Ramos (cell line): ENCODE results near the gene PARD6G.
"Not testable (repeated sequence)": the region's sequence is repeated elsewhere in the genome, so short reads cannot be mapped to it uniquely, and the experiment has no call there.

Experiments
- in situ Hi-C: fragments of 300-500 bp; cut with MboI; formaldehyde crosslinking; loops from one replicate; pipeline ENCODE4 v1.14.3; 2022; ENCODE audit warnings: low sequenced_read_pairs; ENCODE audit not compliant: unreplicated experiment

Gene PARD6G

DNA sequence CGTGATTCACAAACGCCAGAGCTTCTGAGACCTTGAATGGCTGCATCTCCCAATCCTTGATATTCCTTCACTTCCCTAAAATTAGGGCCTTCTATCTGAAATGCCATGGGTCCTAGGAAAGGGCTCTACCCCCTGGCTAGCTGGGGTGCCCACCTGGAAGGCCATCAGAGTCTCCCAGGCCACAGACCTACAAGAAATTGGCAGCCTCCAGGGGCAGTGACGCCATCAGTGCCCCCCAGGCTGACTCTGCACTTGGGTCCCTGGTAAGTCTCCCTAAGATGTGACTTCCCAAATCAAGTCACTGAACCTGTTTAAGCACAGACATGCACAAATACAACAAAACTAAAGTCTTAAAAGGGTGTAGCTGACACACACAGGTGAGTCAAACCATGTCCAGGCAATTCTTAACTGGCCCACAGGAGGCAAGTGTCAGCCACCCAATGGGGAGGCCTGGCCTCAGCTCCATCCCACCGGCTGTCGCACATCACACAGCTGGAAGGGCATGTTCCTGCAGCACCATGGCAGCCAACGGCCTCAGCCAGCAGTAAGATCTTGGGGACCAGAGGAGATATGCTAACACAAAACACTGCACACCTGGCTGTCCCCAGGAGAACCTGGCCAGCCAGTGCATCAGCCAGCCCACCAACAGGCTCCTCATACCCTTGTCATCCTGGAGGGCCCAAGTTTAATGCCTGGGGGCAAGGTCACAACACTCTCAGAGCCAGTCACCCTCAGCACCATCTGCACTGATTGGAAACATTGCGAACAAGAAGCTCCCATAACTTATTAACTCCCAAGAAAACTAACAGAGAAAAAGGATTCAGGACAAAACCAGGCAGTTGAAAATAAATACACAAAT, 5.2 kb downstream of the PARD6G start:
- in situ Hi-C loops: no loop called here

- in situ Hi-C loops: no loop called here
Measured at GRCh38 chr18:80239830-80240229, 7.5 kb downstream of the PARD6G start.

DNA sequence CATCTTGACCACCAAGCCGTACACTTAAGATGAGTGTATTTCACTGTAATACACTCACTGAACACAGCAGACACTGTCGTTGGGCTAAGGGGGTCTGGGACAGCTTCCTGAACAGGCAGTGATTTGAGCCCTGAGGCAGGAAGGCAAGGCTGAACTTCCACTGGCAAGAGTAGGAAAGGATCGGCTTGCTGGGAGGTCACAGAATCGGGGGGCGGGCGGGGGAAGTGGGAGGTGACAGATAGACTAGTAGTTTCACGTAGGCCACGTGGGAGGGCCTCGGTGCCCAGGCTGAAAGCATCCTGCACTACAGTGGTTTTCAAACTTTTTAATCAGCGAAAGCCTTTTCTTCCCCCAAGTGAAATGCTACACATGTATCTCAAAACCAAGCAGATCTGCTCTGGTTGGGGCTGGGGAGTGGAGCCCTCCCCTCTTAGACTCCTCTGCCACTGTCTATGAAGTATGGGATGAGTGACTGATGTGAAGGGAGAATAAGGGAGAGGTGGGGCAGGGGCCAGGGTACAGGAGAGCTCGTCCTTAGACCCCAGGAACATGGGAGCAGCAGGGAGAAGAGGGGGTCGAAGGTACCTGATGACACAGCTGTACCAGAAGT, 8.6 kb downstream of the PARD6G start:
- in situ Hi-C loops: no loop called here

DNA sequence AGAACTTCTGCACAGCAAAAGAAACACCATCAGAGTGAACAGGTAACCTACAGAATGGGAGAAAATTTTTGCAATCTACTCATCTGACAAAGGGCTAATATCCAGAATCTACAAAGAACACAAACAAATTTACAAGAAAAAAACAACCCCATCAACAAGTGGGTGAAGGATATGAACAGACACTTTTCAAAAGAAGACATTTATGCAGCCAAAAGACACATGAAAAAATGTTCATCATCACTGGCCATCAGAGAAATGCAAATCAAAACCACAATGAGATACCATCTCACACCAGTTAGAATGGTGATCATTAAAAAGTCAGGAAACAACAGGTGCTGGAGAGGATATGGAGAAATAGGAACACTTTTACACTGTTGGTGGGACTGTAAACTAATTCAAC, 9.8 kb downstream of the PARD6G start:
- in situ Hi-C loops: not testable (repeated sequence)

DNA sequence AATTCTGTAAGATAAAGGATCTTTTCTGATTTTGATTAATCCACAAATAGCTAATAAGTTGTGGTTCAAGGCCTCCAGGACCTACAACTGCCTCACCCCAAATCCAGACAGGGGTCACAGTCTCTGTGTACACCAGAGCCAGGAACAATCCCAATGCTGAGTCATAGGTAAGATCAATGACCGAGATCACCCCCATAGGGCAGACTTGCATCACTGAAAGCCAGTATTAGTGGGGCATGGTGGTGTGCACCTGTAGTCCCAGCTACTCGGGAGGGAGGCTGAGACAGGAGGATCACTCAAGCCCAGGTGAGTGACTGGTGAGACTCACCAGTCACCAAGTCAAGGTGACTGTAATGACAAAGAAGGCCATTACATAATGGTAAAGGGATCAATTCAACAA, 12.9 kb downstream of the PARD6G start:
- in situ Hi-C loops: no loop called here

DNA sequence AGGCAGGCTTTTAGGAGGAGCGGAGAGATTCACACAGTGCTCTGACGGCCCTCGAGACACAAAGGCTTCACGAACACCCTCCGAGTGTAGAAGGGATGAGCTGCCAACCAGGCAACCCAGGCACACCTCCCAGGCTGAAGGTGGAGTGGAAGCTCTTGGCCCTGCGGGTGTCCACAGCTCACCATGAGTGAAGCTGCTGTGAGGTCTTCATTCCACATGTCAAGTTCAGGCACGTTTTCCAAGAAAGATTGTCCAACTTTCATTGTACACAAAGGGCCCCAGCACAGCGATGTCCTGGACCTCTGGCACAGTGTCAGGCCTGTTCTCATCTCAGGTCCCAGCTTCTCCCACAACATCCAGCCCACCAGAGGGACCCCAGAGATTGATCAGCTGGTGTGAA, 13.4 kb downstream of the PARD6G start:
- in situ Hi-C loops: no loop called here

DNA sequence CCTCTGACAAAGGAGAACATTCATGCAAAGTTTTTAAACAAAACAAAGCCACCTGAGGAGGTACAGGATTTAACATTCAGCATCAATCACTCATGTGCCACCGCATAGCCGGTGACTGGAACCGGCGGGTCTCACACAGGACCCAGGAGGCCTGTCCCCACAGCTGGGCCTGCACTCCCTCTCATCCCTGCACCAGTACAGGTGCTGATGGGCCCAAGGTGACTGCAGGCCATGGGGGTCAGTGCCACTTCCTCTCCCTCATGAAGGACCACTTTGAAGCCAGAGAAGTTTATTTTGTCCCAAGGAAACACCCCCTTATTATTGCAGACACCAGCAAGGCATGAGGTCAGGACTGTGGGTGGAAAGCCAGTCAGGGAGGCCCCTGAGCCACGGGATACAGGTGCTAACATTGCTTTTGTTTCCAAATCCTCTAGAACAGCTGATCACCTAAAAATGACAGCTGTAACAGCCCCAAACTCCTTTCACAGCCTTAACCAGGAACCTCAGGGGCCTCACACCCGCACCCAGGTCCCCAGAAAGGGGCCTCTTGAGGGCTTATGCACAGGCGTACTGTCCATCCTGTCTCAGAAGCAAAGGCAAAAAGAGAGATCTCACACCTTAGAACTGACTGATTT, 14.0 kb downstream of the PARD6G start:
- in situ Hi-C loops: no loop called here

DNA sequence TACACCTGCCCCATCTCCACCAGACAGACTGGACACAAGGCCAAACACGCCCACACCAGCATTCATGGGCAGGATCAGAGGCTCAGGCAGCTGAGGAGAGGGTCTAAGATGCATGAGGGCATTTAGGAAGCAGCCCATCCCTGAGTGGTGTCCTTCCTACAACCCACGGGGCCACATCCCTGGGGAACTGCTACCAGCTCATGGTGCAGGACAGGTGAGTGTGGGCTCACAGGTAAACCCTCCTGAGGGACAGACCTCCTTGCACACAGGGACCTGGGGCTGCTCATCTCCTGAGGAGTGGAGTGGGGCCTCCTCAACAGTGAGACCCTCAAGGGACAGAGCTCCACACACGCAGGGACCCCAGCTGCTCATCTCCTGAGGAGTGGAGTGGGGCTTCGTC, 14.6 kb downstream of the PARD6G start:
- in situ Hi-C loops: no loop called here

DNA sequence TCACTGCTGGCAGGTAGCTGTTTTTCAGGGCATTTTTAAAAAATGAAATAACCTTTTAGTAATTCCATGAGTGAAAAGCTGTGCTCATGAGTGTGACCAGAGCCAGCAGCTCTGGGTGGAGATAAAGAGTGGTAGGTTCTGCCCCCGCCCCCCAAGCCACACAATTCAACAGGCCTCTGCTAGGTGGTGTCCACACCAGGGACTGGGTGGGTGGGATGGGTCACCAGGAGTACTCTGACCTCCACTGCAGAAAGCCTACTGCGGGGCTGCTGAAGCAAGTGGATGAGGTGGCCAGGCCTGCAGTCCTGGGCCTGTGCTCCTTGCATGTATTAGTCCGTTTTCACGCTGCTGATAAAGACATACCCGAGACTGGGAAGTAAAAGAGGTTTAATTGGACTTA, 15.3 kb downstream of the PARD6G start:
- in situ Hi-C loops: no loop called here

GRCh38 chr18:80231616-80232015, 15.7 kb downstream of the PARD6G start:
- in situ Hi-C loops: no loop called here

DNA sequence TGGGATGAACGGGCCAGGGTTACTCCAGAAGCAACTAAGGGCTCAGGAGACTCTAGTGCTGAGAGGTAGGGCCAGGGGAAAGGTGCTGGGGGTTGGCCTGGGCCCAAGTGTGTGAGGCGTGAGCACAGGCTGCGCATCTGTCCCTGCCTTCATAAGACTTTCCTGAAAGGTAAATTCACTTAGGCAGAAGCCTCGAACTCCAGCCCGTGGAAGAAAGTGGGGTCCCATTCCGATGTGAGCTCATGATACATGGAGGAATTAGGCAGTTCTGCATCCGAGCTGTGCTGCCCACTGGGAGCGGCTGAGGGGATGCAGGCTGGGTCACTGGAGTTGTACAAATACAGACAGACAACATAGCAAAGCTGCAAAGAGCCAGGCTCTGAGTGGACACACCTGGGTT, 16.2 kb downstream of the PARD6G start:
- in situ Hi-C loops: no loop called here

GRCh38 chr18:80229766-80230745, 17.3 kb downstream of the PARD6G start:
- in situ Hi-C loops: no loop called here

DNA sequence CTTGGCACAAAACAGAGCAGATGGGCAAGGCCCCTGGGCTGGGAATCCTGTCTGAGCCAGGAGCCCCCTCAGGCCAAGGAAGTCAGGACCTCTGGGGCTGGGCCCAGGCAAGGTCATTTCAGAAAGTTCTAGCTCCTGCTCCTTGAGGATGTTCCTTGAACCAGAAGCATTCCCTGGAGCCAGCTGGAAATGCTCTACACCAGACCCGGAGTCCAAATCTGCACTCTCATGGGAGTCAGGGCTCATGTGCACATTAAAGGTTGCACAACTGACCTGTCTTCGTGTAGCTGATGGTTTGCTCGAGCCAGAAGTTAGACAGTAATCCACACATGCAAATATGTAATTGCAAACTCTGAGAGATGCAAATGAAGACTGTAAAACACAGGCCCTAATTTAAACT, 18.0 kb downstream of the PARD6G start:
- in situ Hi-C loops: no loop called here

- in situ Hi-C loops: no loop called here
Measured at GRCh38 chr18:80228051-80228848, 19.1 kb downstream of the PARD6G start.

GRCh38 chr18:80227472-80227871, 19.8 kb downstream of the PARD6G start:
- in situ Hi-C loops: no loop called here

DNA sequence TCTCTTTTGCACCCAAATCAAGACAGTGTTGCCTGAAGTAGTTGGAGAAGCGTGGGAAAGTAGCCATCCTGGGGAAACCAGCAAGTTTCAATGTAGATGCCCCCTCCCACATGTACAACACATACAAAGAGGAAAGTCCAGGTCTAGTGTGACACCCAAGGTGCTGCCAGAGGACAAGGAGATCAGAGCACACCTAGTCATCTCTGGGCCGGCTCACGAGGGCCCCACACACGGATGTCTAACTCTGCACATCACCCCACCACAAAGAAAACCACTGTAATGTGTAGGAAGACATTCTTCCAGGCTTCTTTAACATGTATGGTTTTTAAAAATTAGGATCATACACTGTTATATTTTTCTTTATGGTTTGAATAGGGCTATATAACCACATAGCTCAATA, 21.6 kb downstream of the PARD6G start:
- in situ Hi-C loops: no loop called here

DNA sequence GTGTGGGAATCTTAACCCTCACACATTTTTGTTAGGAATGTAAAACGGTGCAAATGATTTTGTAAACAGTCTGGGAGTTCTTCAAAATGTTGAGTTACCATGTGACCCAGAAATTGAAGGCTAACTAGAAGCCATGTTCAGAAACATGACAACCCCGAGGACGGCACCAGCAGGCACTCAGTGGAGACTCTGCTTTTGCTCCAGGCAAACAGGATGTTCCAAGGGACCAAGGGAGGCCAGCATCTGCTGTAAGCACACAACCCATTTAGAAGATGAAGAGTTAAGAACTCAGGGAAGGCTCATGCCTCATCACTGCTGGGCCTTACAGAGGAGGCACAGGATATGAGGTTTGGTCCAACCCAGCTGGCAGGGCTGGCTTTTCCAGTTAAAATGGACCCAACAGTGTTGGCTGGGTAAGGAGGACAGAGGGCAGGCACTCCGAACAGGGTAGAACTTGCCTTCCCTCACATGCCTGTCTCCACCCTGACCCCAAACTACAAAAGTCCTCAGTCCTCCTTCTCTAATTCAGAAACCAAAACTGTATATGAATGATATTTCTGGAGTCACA, 23.6 kb downstream of the PARD6G start:
- in situ Hi-C loops: no loop called here

DNA sequence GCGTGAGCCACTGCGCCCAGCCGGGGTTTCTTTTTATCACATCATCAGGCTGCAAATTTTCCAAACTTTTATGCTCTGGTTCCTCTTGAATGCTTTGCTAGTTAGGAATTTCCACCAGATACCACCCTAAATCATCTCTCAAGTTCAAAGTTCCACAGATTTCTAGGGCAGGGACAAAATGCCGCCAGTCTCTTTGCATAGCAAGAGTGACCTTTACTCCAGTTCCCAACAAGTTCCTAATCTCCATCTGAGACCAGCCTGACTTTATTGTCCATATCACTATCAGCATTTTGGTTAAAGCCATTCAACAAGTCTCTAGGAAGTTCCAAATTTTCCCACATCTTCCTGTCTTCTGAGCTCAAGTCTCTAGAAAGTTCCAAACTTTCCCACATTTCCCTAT, 27.8 kb downstream of the PARD6G start:
- in situ Hi-C loops: not testable (repeated sequence)
